ENCODE data around the gene OR6S1. TPM values are rescaled to one million over a fixed set of nuclear protein-coding genes. Genes with fewer than 3 reads are reported as not detected.

Gene OR6S1
- not detected for polyA plus RNA-seq (ENCODE audit: low read depth in 6 of 6)

- DNase-seq (no peak), ATAC-seq (ENCODE audit: low read depth in 2 of 2) (no peak)
- H3K4me1 Mint-ChIP-seq = peaks cover 0 to under 1% (median 0%) of the 10 kb centered on the region in 3 donors
- peaks cover 33 to 62% (median 59%) of the 10 kb centered on the region in 3 donors for H3K27me3 Mint-ChIP-seq
- H3K9me3 Mint-ChIP-seq = no peaks in the 10 kb centered on the region
- H3K27ac Mint-ChIP-seq = no peak within 1 kb of the TSS
- no peak within 1 kb of the TSS for H3K4me3 Mint-ChIP-seq
- H3K36me3 Mint-ChIP-seq = no peaks in the 10 kb centered on the region
Measured at GRCh38 chr14:20641591-20641990, at the start of gene OR6S1. OR6S1 (minus strand) TSS chr14:20641691; CDS start chr14:20641691, 0 bp downstream.

GRCh38 chr14:20690848-20691640 lies 49.6 kb upstream of the OR6S1 start:
- peak; percentile 63 for DNase-seq
- no peaks in the 10 kb centered on the region for H3K9me3 Mint-ChIP-seq
- peaks cover 4 to 8% (median 6%) of the 10 kb centered on the region in 3 donors for H3K4me1 Mint-ChIP-seq
- peaks cover 0 to 8% (median 6%) of the 10 kb centered on the region in 3 donors for H3K27me3 Mint-ChIP-seq
- no peak overlapping the region for H3K27ac Mint-ChIP-seq
- no peaks in the 10 kb centered on the region for H3K36me3 Mint-ChIP-seq
- peak; percentile 82 to 94 for ATAC-seq (ENCODE audit: low read depth in 2 of 2)
- peak overlapping the region in 1 of 8 donors; percentile 10 for H3K4me3 Mint-ChIP-seq

DNA sequence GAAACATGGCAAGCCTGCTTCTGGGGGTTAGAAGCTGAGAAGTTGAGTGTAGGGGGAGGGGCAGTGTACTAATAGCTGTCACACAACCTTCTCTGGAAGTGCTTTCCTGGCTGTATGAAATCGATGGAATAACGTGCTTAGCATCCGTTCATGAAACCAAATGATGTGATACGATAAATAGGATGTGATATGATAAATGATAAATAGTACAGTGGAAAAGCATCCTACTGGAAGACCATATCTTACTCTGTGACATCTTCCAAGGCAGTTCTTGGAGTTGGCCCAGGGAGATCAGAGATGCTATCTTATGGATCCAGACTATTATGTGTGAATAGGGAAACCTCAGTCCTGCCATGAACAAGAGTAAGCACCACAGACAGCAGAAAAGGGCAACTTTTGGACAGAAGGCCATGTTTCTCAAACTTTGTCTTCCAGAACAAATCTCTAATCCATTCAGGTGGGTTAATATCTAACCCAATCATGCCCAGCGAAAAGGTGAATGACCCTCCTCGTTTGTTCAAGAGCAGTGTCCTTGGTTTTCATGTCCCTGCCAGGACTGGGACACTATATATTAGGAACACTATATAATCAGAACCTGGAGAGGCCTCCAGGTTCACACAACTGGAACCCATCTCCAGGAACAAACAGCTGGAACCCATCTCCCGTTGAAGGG lies 46.8 kb upstream of the OR6S1 start, which contains the start of gene ANG:
Gene ANG, plus strand, starts transcription at position 598 of the 673 bp plus-strand sequence. CDS start 4,801 bp downstream, outside the sequence.
- H3K27me3 Mint-ChIP-seq = peaks cover 0 to 6% (median 4%) of the 10 kb centered on the region in 3 donors
- no peak for DNase-seq
- peaks cover 4 to 17% (median 13%) of the 10 kb centered on the region in 3 donors for H3K4me1 Mint-ChIP-seq
- H3K4me3 Mint-ChIP-seq = no peak within 1 kb of the TSS
- no peak within 1 kb of the TSS for H3K27ac Mint-ChIP-seq
- H3K9me3 Mint-ChIP-seq = no peaks in the 10 kb centered on the region
- no peak for ATAC-seq (ENCODE audit: low read depth in 2 of 2)
- H3K36me3 Mint-ChIP-seq = no peaks in the 10 kb centered on the region

GRCh38 chr14:20687362-20688166 lies 46.1 kb upstream of the OR6S1 start:
- H3K4me1 Mint-ChIP-seq = peaks cover 4 to 17% (median 13%) of the 10 kb centered on the region in 3 donors
- H3K9me3 Mint-ChIP-seq = no peaks in the 10 kb centered on the region
- H3K36me3 Mint-ChIP-seq = no peaks in the 10 kb centered on the region
- ATAC-seq (ENCODE audit: low read depth in 2 of 2) (no peak), DNase-seq (no peak)
- peak overlapping the region in 1 of 8 donors; percentile 26 for H3K4me3 Mint-ChIP-seq
- no peak overlapping the region for H3K27ac Mint-ChIP-seq
- no peaks in the 10 kb centered on the region for H3K27me3 Mint-ChIP-seq

- H3K36me3 Mint-ChIP-seq = no peaks in the 10 kb centered on the region
- no peaks in the 10 kb centered on the region for H3K27me3 Mint-ChIP-seq
- no peak overlapping the region for H3K27ac Mint-ChIP-seq
Measured at GRCh38 chr14:20686386-20687143, 45.1 kb upstream of the OR6S1 start.

DNA sequence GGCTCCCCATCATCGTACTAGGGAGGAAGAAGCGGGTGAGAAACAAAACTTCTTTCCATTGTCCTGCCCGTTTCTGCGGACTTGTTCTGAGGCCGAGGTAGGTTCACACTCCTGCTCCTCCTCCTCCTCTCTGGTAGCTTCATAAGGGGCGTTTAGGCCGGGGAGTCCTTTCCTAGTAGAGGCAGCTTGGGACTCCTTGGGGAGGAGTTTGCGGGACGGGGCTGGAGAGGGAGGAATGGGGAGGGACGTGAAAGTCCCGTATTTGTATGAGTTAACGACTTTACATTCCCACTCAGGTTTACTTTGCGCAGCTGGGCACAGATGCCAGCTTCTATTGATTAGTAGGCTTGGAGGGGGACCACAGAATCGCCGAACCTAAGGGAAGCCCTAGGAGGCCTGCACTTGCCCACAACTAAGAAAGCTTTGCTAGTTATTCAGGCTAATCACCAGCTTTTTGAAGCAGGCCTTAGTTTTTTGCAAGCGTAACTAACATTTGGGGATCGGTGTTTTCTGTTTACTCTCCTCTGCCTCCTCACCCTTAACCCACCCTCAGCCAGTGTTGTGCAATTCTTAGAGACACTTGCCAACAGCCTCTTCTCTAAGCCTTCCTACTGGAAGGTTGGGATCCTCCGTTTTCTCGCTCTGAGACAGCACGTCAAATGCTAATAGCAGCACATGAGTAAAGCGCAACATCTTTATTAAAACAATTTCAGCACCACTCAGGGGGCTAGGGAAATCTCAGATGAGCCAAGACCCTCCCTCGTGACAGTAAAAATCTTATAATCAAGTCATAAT lies 43.4 kb upstream of the OR6S1 start:
- H3K9me3 Mint-ChIP-seq = peaks cover 0 to 5% (median 0%) of the 10 kb centered on the region in 7 donors
- peak overlapping the region in 4 of 6 donors; percentile 45 to 97 (median 60) for H3K27ac Mint-ChIP-seq
- H3K4me1 Mint-ChIP-seq = peaks cover 7 to 21% (median 10%) of the 10 kb centered on the region in 3 donors
- H3K36me3 Mint-ChIP-seq = no peaks in the 10 kb centered on the region
- H3K27me3 Mint-ChIP-seq = no peaks in the 10 kb centered on the region
- DNase-seq = no peak
- no peak for ATAC-seq (ENCODE audit: low read depth in 2 of 2)
- H3K4me3 Mint-ChIP-seq = no peak overlapping the region

More at GRCh38 chr14:20686386-20687143, 45.1 kb upstream of the OR6S1 start:
- peaks cover 10 to 17% (median 13%) of the 10 kb centered on the region in 3 donors for H3K4me1 Mint-ChIP-seq
- ATAC-seq (ENCODE audit: low read depth in 2 of 2) (no peak), DNase-seq (no peak)
- peaks cover 0 to under 1% (median 0%) of the 10 kb centered on the region in 7 donors for H3K9me3 Mint-ChIP-seq
- H3K4me3 Mint-ChIP-seq = peak overlapping the region in 1 of 8 donors; percentile 26

DNA sequence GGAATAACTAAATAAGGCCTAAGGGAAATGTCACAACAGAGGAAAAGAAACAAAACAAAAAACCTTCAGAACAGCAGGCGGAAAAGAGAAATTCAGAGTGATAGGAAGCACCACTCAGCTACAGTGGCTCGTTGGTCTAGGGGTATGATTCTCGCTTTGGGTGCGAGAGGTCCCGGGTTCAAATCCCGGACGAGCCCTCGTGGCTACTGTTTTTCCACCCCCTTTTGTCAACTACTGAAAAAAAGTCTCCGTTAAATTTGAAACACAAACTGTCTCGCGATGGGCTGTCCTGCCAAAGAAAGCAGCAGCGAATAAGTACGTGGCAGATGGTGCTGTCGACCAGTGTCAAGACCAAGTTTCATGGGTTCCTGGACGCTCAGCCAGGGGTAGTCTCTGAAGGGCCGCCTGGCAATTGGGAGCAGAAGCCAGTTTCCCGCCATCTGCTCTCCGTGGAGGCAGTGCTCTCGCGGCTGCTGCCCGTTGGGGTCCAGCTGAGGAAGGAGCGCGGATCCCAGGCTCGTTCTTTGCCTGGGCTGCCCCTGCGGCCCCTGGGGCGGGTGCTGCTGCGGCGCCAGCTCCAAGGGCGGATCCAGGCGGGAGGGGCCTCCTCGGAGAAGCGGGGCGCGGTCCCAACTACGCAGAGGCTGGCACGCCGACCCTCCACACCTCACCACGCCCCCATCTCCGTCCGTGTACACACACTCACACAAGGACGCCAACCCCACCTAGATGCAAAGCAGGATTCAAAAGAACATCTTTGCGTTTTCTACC lies 42.6 kb upstream of the OR6S1 start, which contains the start of gene RNASE4:
Gene RNASE4, plus strand, starts transcription at position 670 of the 771 bp plus-strand sequence. CDS start 14,812 bp downstream, outside the sequence.
- peaks cover 10 to 21% (median 11%) of the 10 kb centered on the region in 3 donors for H3K4me1 Mint-ChIP-seq
- H3K4me3 Mint-ChIP-seq = no peak within 1 kb of the TSS
- ATAC-seq (ENCODE audit: low read depth in 2 of 2) (peak; percentile 29 to 35), DNase-seq (peak; percentile 79)
- H3K27ac Mint-ChIP-seq = peak within 1 kb of the TSS in 4 of 6 donors; percentile 45 to 97 (median 60)
- H3K9me3 Mint-ChIP-seq = peaks cover 0 to 5% (median 0%) of the 10 kb centered on the region in 7 donors
- H3K27me3 Mint-ChIP-seq = no peaks in the 10 kb centered on the region
- H3K36me3 Mint-ChIP-seq = no peaks in the 10 kb centered on the region

GRCh38 chr14:20683125-20683890 lies 41.8 kb upstream of the OR6S1 start:
- no peaks in the 10 kb centered on the region for H3K27me3 Mint-ChIP-seq
- H3K9me3 Mint-ChIP-seq = peaks cover 0 to 5% (median 0%) of the 10 kb centered on the region in 7 donors
- H3K36me3 Mint-ChIP-seq = no peaks in the 10 kb centered on the region
- H3K27ac Mint-ChIP-seq = no peak overlapping the region
- peaks cover 10 to 21% (median 11%) of the 10 kb centered on the region in 3 donors for H3K4me1 Mint-ChIP-seq
- ATAC-seq (ENCODE audit: low read depth in 2 of 2) (peak; percentile 41 to 44), DNase-seq (peak; percentile 72)
- H3K4me3 Mint-ChIP-seq = no peak overlapping the region

DNA sequence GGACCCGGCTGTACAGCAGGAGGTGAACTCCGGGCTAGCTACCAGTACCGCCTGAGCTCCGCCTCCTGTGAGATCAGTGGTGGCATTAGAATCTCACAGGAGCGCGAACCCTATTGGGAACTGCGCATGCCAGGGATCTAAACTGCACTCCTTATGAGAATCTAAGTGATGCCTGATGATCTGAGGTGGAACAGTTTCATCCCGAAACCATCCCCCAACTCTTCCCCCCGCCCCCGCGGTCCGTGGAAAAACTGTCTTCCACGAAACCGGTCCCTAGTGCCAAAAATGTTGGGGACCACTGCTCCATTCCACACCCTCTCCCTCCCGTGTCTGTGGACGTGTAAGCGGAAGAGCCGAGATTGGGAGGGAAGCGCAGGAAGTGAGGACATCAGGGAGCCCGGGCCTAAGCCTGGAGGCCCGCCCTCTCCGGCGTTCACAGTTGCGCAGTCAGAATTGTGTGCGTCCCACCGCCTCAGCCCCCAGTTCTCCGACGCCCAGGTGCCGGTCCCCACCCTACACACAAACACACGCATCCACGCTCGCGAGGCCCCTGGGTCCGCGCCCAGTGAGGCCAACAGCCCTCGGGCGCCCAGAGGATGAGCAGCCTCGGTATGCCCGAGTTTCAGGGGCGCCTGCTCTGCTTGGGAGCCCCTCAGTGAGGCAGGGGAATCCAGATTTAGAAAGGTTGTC lies 41.1 kb upstream of the OR6S1 start:
- H3K27me3 Mint-ChIP-seq = no peaks in the 10 kb centered on the region
- peaks cover 0 to 5% (median 0%) of the 10 kb centered on the region in 7 donors for H3K9me3 Mint-ChIP-seq
- ATAC-seq (ENCODE audit: low read depth in 2 of 2) = peak; percentile 29 to 40

DNA sequence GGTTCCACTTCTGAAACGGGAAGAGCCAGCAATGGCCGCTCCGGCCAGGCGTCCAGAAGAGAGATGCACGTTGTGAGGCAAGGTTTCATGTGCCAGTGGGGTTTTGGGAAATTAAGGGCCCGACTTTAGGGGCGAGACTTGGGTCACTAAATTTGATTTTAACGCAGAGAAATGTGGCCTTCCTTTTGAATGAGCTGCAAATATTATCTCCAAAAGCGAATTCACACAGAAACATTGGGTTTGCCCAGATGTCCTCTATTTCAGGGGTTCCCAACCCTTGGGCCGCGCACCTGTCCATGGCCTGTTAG lies 40.6 kb upstream of the OR6S1 start:
- Mint-ChIP-seq H3K27me3 (no peaks in the 10 kb centered on the region), H3K4me3 (no peak overlapping the region), H3K9me3 (peaks cover 0 to 5% (median 0%) of the 10 kb centered on the region in 7 donors), H3K36me3 (no peaks in the 10 kb centered on the region), H3K4me1 (peaks cover 10 to 21% (median 11%) of the 10 kb centered on the region in 3 donors), H3K27ac (no peak overlapping the region)
- DNase-seq (no peak), ATAC-seq (ENCODE audit: low read depth in 2 of 2) (no peak)

More for the DNA sequence above, 41.1 kb upstream of the OR6S1 start:
- Mint-ChIP-seq H3K4me3 (no peak overlapping the region), H3K4me1 (peaks cover 10 to 21% (median 11%) of the 10 kb centered on the region in 3 donors), H3K27ac (no peak overlapping the region), H3K36me3 (no peaks in the 10 kb centered on the region)
- peak; percentile 38 for DNase-seq

Data from naive B cell (primary cell).